DND-41 (cell line): ENCODE results near the gene ZNF468.

ENCODE experiments used
- EZH2 ChIP-seq: IDR thresholded peaks from 3 replicates; pipeline ENCODE4 v1.6.1; 2012; ENCODE audit warnings: borderline replicate concordance, low read depth, mild to moderate bottlenecking, moderate library complexity, low read length, inconsistent platforms; ENCODE audit not compliant: severe bottlenecking
- TF ChIP-seq, protein P1 (sequence below): IDR thresholded peaks from 2 replicates; pipeline ENCODE4 v1.5.1; 2012; ENCODE audit warnings: borderline replicate concordance, low read length, moderate library complexity, mild to moderate bottlenecking; ENCODE audit not compliant: poor library complexity, severe bottlenecking; ENCODE audit errors: extremely low read depth

GRCh38 chr19:52896431-52897137 is 39.2 kb upstream of the ZNF468 start:
- TF ChIP-seq, protein P1, sequence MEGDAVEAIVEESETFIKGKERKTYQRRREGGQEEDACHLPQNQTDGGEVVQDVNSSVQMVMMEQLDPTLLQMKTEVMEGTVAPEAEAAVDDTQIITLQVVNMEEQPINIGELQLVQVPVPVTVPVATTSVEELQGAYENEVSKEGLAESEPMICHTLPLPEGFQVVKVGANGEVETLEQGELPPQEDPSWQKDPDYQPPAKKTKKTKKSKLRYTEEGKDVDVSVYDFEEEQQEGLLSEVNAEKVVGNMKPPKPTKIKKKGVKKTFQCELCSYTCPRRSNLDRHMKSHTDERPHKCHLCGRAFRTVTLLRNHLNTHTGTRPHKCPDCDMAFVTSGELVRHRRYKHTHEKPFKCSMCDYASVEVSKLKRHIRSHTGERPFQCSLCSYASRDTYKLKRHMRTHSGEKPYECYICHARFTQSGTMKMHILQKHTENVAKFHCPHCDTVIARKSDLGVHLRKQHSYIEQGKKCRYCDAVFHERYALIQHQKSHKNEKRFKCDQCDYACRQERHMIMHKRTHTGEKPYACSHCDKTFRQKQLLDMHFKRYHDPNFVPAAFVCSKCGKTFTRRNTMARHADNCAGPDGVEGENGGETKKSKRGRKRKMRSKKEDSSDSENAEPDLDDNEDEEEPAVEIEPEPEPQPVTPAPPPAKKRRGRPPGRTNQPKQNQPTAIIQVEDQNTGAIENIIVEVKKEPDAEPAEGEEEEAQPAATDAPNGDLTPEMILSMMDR = no peak
- TF ChIP-seq EZH2 = no peak
